Measurements from ENCODE around the gene UBP1.
"Not testable (repeated sequence)": the region's sequence is repeated elsewhere in the genome, so short reads cannot be mapped to it uniquely, and the experiment has no call there.

The UBP1 gene

GRCh38 chr3:33437556-33438283, 2.5 kb downstream of the UBP1 start:
- DNase-seq (ENCODE audit: low spot score), result no peak

DNA sequence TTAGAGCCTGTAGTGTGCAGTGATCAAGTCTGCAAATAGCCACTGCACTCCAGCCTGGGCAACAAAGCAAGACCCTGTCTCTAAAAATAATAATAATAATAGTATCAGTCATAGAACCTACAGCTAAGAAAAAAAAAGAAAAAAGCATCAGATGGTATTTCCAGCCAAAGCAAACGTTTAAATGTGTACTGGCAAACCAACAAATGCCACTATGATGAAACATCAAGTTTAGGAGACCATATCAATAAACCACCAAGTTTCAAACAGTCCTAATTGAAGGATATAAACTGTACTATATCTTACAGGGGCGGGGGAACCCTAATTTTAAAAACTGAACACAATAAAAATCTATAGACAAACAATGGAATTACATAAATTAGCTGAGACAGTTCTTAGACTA, 6.4 kb downstream of the UBP1 start:
- DNase-seq (ENCODE audit: low spot score), result no peak

DNA sequence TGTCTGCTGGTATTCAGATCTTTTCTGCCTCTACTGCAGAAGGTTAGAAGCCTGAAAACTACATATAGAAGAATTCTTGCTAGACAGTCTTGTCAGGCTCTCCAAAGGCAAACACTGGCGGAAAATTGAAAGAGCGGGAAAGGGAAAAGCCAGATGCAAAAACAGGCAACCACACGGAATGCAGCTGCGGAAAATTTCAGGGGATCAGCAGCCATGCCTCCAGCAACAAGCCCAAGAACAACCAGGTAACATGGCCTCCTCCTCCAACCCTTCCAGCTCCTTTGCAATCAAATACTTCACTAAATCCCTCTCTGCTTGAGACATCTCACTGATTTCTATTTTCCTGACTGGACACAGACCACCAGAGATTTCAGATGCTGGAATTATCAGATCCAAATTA, 9.6 kb downstream of the UBP1 start:
- no peak for DNase-seq (ENCODE audit: low spot score)

GRCh38 chr3:33430061-33430460, 10.1 kb downstream of the UBP1 start:
- DNase-seq (ENCODE audit: low spot score), result no peak

GRCh38 chr3:33429306-33429705, 10.9 kb downstream of the UBP1 start:
- not testable (repeated sequence) for DNase-seq (ENCODE audit: low spot score)

DNA sequence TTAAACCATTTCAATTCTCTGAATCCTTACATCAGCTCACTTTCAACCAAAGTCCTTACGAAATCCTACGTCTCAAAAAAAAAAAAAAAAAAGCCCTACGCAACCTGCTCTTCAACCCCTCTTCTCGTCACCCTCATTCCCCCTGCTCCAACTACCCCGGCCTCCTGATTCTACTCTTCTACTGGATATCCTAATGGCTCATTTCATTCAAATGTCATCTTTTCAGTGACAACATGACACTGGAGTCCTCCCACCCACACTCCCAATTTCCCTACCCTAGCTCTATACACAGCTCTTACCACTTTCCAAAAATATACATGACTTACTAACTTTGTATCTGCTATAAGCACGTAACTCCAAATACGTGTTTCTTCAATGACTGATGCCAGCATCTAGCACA, 11.5 kb downstream of the UBP1 start:
- DNase-seq (ENCODE audit: low spot score), result no peak

- DNase-seq (ENCODE audit: low spot score), result no peak
These were observed 13.4 kb downstream of the UBP1 start for GRCh38 chr3:33426630-33427317.

DNA sequence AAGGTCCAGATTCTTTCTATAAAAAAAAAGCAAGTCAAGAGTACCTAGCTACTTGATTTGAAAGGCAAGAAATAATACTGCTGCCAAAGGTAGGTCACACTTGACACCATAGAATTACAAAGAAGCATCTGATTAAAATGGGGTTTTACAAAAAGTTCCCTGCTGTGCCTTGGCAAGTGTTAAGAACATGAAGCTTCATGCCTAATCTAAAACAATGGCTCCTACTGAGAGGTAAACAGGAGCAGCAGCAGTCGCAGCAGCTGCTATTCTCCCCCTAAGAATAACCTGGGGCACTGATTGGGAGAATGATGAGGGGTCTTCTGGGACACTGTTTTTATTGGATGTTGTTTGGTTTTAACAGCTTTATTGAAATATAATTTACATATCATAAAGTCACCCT, 14.1 kb downstream of the UBP1 start:
- no peak for DNase-seq (ENCODE audit: low spot score)

DNA sequence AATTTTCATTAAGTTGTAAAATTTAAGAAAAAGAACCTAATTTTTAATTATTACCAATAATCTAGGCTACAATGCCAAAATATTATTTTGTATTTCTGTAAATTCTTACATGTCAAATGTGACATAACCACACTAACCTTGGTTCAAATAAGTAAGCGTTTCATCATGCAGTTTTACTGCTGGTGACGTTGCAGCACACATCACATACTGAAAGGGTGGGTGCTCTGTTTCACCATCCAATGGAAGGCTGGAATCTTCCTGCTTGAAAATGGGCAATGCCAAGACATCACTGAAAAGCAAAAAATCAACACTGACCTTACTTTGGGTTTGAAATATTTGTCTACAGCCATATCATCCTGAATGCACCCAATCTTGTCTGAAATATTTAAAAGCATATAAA, 14.8 kb downstream of the UBP1 start:
- no peak for DNase-seq (ENCODE audit: low spot score)

DNA sequence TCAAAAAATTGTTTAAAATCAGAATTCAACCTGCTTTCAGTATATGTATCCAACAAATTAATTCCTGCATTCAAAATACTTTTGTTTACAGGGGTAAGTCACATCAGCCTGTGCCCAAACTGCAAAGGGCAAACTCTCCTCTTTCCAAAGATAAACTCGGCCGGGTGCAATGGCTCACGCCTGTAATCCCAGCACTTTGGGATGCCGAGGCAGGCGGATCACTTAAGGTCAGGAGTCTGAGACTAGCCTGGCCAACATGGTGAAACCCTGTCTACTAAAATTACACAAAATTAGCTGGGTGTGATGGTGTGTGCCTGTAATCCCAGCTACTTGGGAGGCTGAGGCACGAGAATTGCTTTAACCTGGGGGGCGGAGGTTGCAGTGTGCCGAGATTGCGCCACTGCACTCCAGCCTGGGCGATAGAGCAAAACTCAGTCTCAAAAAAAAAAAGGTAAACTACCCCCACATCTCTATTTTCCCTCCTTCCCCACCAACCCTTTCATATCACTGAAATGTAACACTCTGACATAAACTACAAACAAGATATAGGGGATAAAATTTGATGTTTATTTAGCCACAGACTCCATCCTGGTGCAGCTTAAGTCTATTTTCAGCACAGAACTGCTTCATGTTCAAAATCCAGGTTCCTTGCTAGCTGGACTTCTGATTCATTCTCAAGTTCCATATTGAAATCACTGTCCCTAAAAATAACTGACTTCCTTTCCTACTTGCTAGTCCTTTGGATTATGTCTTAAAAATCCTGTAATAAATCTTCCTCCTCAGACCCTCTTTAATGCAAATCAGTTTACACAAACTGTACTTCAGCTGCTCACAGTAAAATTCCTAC, 15.4 kb downstream of the UBP1 start:
- DNase-seq (ENCODE audit: low spot score), result no peak

DNA sequence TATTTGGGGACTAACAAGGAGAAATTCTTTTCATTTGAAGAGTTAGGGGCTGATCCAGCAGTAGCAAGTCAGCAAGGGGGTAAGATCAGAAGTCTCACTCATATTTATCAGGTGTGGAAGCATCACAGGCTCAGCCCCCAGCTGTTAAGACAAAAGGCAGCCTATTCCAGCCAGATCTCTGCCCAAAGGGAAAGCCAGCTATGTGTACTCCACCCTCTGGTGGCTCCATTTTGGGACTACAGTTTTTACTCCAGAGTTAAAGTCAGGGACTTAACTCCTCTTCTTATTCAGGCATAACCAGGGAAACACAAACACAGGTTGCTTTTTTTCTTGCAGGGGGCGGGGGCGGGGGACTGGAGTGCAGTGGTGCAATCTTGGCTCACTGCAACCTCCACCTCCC, 19.2 kb downstream of the UBP1 start:
- no peak for DNase-seq (ENCODE audit: low spot score)

DNA sequence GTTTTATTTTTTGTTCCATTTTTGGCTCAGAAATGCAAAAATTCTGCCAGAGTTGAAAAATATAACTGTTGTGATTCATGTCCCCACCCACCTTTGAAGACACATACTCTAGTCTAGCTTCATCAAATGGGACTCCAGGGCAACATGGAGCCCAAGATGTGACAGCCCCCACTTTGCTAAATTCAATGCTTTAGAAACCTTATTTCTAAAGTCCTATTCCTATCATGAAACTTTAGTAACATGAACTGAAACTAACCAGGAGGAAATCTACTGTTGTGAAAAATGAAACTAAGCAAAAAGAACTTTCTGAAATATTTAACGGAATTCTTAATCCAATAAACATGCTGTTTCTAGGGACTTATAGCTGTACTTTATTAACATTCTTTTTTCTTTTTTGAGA, 20.3 kb downstream of the UBP1 start:
- no peak for DNase-seq (ENCODE audit: low spot score)

DNA sequence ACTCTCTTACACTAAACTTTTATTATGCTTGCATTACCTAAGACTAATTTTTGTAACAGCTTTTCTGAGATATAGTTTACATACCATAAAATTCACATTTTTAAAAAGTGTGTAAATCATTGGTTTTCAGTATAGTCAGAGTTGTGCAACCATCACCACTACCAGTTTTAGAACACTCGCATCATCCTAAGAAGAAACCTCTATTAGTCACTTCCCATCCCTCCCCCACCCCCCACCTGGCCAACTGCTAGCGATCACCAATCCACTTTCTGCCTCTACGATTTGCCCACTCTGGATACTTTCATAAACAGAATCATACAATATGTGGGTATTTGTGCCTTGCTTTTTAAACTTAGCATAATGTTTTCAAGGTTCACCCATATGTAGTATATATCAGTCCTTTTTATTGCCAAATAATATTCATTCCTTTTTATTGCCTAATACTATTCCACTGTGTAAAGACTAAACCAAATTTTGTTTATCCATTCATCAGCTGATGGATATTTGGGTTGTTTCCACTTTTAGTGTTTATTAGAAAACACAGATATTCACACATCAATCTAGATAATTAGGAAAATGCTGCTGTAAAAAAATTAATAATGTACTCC, 23.0 kb downstream of the UBP1 start:
- no peak for DNase-seq (ENCODE audit: low spot score)

DNA sequence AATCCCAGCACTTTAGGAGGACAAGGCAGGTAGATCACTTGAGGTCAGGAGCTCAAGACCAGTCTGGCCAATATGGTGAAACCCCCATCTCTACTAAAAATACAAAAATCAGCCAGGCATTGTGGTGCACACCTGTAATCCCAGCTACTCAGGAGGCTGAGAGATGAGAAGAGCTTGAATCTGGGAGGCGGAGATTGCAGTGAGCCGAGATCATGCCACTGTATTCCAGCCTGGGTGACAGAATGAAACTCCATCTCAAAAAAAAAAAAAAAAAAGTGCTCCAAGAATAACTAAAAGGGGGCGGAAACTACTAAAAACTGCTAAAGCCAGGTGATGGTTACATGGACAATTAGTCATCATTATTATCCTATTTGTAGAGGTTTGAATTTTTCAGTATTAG, 29.4 kb downstream of the UBP1 start:
- DNase-seq (ENCODE audit: low spot score), result not testable (repeated sequence)

DNA sequence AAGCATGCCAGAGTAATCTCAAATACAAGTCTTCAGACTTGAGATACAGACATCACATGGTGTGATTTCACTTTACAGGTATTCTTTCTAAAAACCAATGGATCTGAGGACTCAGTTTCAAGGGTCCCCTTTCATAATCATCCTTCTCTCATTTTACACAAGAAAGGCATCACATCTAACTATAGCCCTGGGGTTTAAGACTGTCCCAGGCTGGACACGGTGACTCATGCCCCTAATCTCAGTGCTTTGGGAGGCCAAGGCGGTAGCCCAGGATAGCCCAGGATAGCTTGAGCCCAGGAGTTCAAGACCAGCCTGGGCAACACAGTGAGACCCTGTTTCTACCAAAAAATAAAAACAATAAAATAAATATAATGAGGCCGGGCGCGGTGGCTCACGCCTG, 36.4 kb downstream of the UBP1 start:
- no peak for DNase-seq (ENCODE audit: low spot score)

DNA sequence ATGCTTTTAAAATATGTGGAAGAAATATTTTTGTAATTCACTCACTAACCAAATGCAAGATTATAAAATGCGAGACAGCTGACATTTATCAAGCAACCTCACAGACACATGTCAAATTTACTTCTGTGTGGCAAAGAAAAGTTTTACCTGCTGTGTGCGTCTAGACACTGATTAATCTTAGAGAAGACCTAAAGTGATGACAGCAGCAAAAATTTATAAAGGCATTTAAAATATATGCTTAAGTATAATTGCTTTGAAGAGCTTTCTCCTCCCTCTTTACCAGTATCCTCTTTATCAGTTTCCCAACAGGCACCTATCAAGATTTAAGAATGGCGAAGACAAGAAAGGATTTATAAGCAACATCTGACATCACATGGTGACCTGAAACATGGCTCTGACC, 37.3 kb downstream of the UBP1 start:
- no peak for DNase-seq (ENCODE audit: low spot score)

DNA sequence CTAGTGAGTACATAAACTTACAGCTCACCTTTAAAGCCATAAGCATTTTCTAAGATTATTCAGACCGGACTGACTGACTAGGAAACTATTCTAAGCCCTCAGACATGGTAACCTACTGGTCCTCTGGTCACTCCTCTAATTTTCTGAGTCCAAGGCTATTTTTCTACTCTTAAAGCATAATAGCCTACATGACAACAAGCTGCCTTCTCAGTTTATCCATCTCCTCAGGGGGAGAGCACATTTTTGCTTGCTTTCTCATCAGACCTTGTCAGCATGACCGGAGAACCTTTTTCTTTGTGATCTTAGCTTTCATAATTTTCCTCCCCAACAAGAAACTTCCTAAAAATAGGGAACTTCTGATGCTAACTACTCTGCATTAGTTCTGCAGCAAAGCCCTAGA, 38.4 kb downstream of the UBP1 start:
- no peak for DNase-seq (ENCODE audit: low spot score)

- no peak for DNase-seq (ENCODE audit: low spot score)
These were observed 41.8 kb downstream of the UBP1 start for GRCh38 chr3:33398410-33398809.

DNA sequence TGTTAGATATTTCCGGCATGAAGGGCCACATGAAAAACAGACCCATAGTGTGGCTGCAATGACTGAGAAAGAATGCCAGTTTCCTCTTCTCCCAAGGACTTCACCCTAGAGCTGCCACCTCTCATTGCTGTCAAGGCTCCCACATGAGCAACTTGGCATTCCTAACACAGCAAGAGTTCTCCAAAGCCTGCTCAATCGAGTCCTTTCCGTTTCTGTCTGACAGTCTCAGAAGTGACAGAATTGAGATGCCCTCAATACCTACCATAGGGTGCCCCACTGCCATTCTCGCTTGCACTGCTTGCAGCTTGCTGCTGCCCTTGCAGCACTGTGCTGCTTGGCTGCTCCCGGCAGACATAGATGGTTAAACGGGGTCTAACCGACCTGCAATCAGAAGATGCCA, 44.3 kb downstream of the UBP1 start:
- no peak for DNase-seq (ENCODE audit: low spot score)

DNA sequence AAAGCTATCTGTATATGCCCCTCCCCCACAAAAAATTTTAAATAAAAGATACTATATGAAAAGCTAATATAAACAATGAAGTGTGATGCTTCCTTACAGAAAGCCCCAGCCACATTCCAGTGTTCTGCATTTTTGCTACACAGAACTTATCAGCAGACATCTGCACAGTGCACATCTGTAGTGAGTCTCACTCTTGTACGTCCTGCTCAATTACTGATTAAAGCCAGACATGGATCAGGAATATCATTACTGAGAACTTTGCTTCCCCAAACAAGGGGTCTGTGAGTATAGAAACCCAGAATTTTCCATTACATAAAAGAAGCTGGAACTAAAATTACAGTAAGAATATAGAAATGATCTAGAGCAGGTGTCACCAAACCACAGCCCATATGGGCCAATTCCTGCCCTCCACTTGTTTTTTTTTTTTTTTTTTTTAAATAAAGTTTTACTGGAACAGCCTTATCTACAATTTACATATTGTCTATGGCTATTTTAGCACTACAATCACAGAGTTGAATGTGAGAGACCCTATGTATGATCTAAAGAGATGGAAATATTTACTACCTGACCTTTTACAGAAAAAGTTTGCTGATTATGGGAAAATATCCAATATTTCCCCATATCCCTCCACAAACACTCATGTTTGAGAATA, 45.7 kb downstream of the UBP1 start:
- no peak for DNase-seq (ENCODE audit: low spot score)

- DNase-seq (ENCODE audit: low spot score), result no peak
These were observed 47.5 kb downstream of the UBP1 start for GRCh38 chr3:33392703-33393125.

GRCh38 chr3:33392144-33392543, 48.1 kb downstream of the UBP1 start:
- no peak for DNase-seq (ENCODE audit: low spot score)
